Measurements from ENCODE around the gene EBI3. TPM values are rescaled to one million over a fixed set of nuclear protein-coding genes. Genes with fewer than 3 reads are reported as not detected.

Gene EBI3
- total RNA-seq, 3 donors from 2014 or later, result 1.1 to 5.4 (median 3.6) TPM

DNA sequence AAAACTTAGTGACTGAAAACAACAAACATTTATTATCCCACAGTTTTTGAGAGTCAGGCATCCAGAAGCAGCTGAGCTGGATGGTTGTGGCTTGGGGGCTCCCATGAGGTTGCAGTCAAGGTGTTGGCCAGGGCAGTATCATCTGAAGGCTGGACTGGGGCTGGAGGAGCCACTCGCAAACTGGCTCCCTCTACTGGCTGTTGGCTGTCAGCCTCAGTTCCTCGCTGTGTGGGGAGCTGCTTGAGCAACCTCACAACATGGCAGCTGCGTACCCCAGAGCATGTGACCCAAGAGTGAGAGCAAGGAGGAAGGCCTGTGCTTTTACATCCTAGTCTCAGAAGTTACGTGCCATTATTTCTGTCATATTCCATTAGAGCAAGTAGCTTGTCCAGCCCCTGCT is 27.2 kb downstream of the EBI3 start:
- Histone ChIP-seq H3K4me1 (ENCODE audit: low read depth) (no peaks in the 10 kb centered on the region), H3K36me3 (ENCODE audit: low read depth) (peaks cover 13% of the 10 kb centered on the region), H3K4me3 (no peak overlapping the region), H3K9me3 (peaks cover 5% of the 10 kb centered on the region)
- TF ChIP-seq CTCF (IDR thresholded peaks at IDR 0.05), result no peak
- no peak for DNase-seq
- ATAC-seq, result no peak
- intact Hi-C loops (cut with DNase I, micrococcal nuclease), result no loop called here

DNA sequence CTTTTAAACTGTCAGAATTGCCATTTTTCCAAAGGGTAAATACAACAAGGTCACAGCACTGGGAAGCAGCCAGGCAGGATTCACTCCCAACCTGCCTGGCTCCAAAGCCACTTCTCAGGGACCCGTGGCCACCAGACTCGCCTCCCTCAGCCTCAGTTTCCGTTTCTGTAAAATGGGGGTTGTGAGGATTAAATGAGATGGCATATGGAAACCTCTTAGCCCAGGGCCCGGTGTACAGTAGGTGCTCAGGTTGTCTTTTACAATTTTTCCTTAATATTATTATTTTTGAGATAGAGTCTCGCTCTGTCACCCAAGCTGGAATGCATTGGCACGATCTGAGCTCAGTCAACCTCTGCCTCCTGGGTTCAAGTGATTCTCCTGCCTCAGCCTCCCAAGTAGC is 27.7 kb downstream of the EBI3 start:
- intact Hi-C loops (cut with DNase I, micrococcal nuclease), result no loop called here
- ATAC-seq (no peak), DNase-seq (no peak)
- H3K4me3 ChIP-seq, result no peak overlapping the region
- TF ChIP-seq CTCF (IDR thresholded peaks at IDR 0.05), result no peak
- H3K36me3 ChIP-seq (ENCODE audit: low read depth), result peaks cover 14% of the 10 kb centered on the region
- H3K4me1 ChIP-seq (ENCODE audit: low read depth), result no peaks in the 10 kb centered on the region
- H3K9me3 ChIP-seq, result peaks cover 5% of the 10 kb centered on the region

DNA sequence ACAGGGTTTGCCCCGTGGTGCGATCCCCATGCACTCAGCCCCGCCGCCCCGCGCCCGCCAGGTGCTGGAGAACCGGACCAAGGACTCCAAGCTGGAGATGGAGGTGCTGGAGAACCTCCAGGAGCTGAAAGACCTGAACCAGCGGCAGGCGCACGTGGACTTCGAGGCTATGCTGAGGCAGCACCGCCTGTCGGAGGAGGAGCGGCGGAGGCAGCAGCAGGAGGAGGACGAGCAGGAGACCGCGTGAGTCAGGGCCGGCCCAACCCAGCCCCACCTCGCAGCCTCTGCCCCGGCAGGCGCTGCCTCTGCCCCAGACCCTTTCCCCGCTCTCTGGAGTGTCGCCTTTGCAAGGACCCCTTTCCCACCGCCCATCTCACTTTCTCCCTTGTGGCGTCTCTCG is 28.9 kb downstream of the EBI3 start:
- DNase-seq, result no peak
- Histone ChIP-seq H3K4me3 (no peak overlapping the region), H3K4me1 (ENCODE audit: low read depth) (no peaks in the 10 kb centered on the region), H3K36me3 (ENCODE audit: low read depth) (peaks cover 17% of the 10 kb centered on the region), H3K9me3 (peaks cover 5% of the 10 kb centered on the region)
- no peak for ATAC-seq
- TF ChIP-seq CTCF (IDR thresholded peaks at IDR 0.05), result no peak
- intact Hi-C loops (cut with DNase I, micrococcal nuclease), result no loop called here

- Histone ChIP-seq H3K9me3 (peaks cover 5% of the 10 kb centered on the region), H3K4me3 (no peak overlapping the region), H3K4me1 (ENCODE audit: low read depth) (no peaks in the 10 kb centered on the region), H3K36me3 (ENCODE audit: low read depth) (peaks cover 8% of the 10 kb centered on the region)
- no peak for TF ChIP-seq CTCF (IDR thresholded peaks at IDR 0.05)
- intact Hi-C loops (cut with DNase I, micrococcal nuclease), result loop anchor here in 1 of 2 donors (10.0 kb wide), 1 partner anchor 94 kb away; no protein-coding TSS in a partner anchor
- ATAC-seq (no peak), DNase-seq (no peak)
Measured at GRCh38 chr19:4260613-4261191, 31.4 kb downstream of the EBI3 start.

- peaks cover 8% of the 10 kb centered on the region for H3K36me3 ChIP-seq (ENCODE audit: low read depth)
- intact Hi-C loops (cut with DNase I, micrococcal nuclease), result loop anchor here (5.0 to 10.0 kb wide), 2 partner anchors 87 to 90 kb away; no protein-coding TSS in a partner anchor
- no peak for ATAC-seq
Measured at GRCh38 chr19:4264812-4265211, 35.5 kb downstream of the EBI3 start.

More at GRCh38 chr19:4264812-4265211, 35.5 kb downstream of the EBI3 start:
- H3K4me1 ChIP-seq (ENCODE audit: low read depth), result peaks cover 14% of the 10 kb centered on the region
- no peak for TF ChIP-seq CTCF (IDR thresholded peaks at IDR 0.05)
- H3K9me3 ChIP-seq, result no peaks in the 10 kb centered on the region
- no peak for DNase-seq
- H3K4me3 ChIP-seq, result no peak overlapping the region

All from mucosa of descending colon (tissue), 3 donors.